Measurements from ENCODE around the gene CD4. TPM values are rescaled to one million over a fixed set of nuclear protein-coding genes. Genes with fewer than 3 reads are reported as not detected.
A peak's percentile ranks its signal among the peaks of the same experiment; 100 is the strongest.

Gene CD4
- total and polyA plus RNA-seq, 4 donors = 15.9 to 44.8 (median 32.0) TPM

- H3K27me3 ChIP-seq (ENCODE audit: control insufficient read depth in 4 of 4, insufficient read depth in 4 of 4, low read length in 3 of 4) = no peaks in the 10 kb centered on the region
- H3K27ac ChIP-seq (ENCODE audit: low read depth in 1 of 2, low read length in 2 of 2) = peak overlapping the region; percentile 78 to 93
- H3K4me3 ChIP-seq (ENCODE audit: low read depth in 1 of 3, low read length in 3 of 3) = peak overlapping the region in 1 of 3 donors; percentile 14
- no peaks in the 10 kb centered on the region for H3K9me3 ChIP-seq (ENCODE audit: control insufficient read depth in 4 of 4, low read length in 3 of 4)
- TF ChIP-seq FOXA1 (IDR thresholded peaks at IDR 0.05) (no peak), NR2F2 (IDR thresholded peaks at IDR 0.05) (peak; percentile 69), EGR1 (IDR thresholded peaks at IDR 0.05; ENCODE audit: low read depth in 2 of 2) (peak; percentile 56 to 81), GABPA (IDR thresholded peaks at IDR 0.05 in 1 of 2, conservative IDR thresholded peaks at IDR 0.05 in 1 of 2) (peak in 1 of 2 donors; percentile 51), JUND (IDR thresholded peaks at IDR 0.05) (no peak), ATF3 (IDR thresholded peaks at IDR 0.05) (no peak), TAF1 (conservative IDR thresholded peaks at IDR 0.05) (no peak), YY1 (IDR thresholded peaks at IDR 0.05) (peak; percentile 52), HNF4G (IDR thresholded peaks at IDR 0.05) (no peak), HNF4A (conservative IDR thresholded peaks at IDR 0.05) (peak; percentile 23 to 46), FOXA2 (IDR thresholded peaks at IDR 0.05) (no peak), RXRA (IDR thresholded peaks at IDR 0.05) (peak; percentile 50 to 56), SP1 (IDR thresholded peaks at IDR 0.05) (peak; percentile 89), REST (IDR thresholded peaks at IDR 0.05) (peak; percentile 73), RAD21 (IDR thresholded peaks at IDR 0.05) (peak in 1 of 2 donors; percentile 22), ZBTB33 (IDR thresholded peaks at IDR 0.05) (peak; percentile 18)
- TF ChIP-seq, protein P1, sequence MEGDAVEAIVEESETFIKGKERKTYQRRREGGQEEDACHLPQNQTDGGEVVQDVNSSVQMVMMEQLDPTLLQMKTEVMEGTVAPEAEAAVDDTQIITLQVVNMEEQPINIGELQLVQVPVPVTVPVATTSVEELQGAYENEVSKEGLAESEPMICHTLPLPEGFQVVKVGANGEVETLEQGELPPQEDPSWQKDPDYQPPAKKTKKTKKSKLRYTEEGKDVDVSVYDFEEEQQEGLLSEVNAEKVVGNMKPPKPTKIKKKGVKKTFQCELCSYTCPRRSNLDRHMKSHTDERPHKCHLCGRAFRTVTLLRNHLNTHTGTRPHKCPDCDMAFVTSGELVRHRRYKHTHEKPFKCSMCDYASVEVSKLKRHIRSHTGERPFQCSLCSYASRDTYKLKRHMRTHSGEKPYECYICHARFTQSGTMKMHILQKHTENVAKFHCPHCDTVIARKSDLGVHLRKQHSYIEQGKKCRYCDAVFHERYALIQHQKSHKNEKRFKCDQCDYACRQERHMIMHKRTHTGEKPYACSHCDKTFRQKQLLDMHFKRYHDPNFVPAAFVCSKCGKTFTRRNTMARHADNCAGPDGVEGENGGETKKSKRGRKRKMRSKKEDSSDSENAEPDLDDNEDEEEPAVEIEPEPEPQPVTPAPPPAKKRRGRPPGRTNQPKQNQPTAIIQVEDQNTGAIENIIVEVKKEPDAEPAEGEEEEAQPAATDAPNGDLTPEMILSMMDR (IDR thresholded peaks at IDR 0.05; ENCODE audit: low read depth, low read length, missing input control) = no peak
- TF ChIP-seq, protein P2, sequence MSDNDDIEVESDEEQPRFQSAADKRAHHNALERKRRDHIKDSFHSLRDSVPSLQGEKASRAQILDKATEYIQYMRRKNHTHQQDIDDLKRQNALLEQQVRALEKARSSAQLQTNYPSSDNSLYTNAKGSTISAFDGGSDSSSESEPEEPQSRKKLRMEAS (IDR thresholded peaks at IDR 0.05) = peak; percentile 42
- H3K9ac ChIP-seq (ENCODE audit: low read depth in 1 of 2, low read length in 2 of 2) = peak overlapping the region in 1 of 2 donors; percentile 54
- peaks cover 0 to under 1% (median under 1%) of the 10 kb centered on the region in 4 donors for H3K36me3 ChIP-seq (ENCODE audit: control insufficient read depth in 4 of 4, insufficient read depth in 3 of 4, low read depth in 1 of 4, low read length in 3 of 4)
- peak; percentile 74 for DNase-seq (ENCODE audit: low spot score)
- WGBS = 2% methylated on average over 16 of the region's 16 CpGs
- peaks cover 12 to 54% (median 47%) of the 10 kb centered on the region in 4 donors for H3K4me1 ChIP-seq (ENCODE audit: control insufficient read depth in 4 of 4, insufficient read depth in 4 of 4, low read length in 3 of 4)
Observed at GRCh38 chr12:6764011-6764828, 25.1 kb upstream of the CD4 start.

Measured in liver (tissue), 9 donors.